ENCODE measurements around the gene TRNAU1AP. TPM values are rescaled to one million over a fixed set of nuclear protein-coding genes. Genes with fewer than 3 reads are reported as not detected.
A peak's percentile ranks its signal among the peaks of the same experiment; 100 is the strongest.
"Not testable (repeated sequence)": the region's sequence is repeated elsewhere in the genome, so short reads cannot be mapped to it uniquely, and the experiment has no call there.

Gene TRNAU1AP
- 39.8 TPM for total RNA-seq

DNA sequence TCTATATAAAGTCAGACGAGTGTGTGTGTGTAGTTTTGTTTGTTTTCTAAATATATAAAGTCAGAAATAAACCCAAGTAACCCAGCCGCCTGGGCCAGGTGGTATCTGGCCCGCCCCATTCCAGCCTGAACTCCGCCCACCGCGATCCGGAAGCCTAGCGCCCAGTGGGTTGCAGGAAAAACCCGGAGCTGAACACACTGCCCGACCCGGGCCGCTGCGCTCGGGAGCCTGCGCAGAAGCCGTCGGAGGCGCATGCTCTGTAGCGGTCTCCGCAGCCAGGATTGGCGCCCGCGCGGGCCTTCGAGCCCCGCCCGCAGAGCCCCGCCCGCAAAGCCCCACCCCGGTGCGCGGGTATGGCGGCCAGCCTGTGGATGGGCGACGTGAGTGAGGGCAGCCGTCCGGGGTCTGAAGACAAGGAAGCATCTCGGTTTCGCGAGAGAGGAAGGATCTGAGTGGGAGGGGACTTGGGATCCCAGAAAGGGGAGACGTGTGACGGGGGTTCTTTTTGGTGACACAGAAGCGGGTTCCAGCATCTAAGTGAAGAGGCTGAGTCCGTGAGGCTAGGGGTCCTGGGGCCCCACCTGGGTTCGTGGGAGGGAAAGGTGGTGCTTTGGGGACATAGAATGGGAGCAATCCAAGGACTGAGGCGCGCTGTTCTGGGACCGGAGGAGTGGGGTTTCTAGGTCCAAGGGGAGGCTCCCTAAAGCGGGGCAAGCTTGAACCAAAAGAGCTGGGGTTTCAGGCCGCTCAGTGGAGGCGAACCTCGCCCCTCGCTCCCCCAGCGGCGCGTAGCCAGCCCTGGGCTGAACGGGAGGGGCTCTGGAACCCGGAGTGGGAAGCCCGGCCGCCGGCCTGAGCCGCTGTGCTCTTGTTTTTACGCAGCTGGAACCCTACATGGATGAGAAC, at the start of gene TRNAU1AP:
Gene TRNAU1AP (plus strand): TSS at position 328 of the 906 bp plus-strand sequence. CDS start 26 bp downstream, at position 354.
- peak; percentile 92 for DNase-seq

DNA sequence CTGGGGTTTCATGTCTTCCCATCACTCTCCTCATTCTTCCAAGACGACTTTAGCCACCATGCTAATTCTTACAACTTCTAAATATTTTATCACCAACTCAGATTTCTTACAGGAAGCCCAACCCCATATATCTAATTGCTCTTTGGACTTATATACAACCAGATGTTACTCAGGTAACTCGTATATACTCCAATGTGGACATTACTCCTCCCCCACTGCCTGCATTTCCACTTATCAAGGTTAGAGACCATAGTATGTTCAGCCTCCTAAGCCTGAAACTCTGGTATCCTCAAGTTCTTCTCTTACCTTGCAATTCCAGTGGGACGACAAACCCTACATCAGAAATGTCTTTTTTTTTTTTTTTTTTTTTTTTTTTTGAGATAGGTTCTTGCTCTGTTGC, 49.8 kb upstream of the TRNAU1AP start:
- DNase-seq, result no peak

DNA sequence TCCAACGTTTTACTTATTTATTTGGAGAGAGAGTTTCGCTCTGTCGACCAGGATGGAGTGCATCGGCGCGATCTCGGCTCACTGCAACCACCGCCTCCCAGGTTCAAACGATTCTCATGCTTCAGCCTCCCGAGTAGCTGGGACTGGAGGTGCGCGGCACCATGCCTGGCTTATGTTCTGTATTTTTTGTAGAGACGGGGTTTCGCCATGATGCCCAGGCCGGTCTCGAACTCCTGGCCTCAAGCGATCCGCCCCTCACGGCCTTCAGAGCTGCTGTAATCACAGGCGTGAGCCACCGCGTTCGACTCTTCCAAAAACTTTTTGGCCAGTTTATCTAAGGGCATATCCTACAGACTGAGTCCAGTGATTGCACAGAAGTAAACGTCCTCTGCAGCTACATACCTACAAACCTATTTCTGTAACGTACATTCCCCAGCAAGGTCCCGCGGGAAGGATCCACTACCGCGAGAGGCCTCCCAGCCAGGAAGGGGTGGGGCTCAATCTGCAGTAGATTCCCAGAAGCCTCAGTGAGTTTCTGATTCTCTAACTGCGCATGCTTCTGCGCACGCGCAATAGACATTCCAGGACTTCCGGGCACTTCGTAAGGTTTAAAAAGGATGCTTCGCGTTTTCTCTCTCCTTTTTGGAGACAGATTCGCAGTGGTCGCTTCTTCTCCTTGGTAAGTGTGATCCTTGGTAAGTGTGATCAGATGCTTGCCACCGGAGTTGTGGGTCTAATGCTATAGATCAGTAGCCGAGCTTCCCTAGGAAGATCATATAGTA, 47.3 kb upstream of the TRNAU1AP start, which contains the start of gene RCC1:
Gene RCC1 (plus strand): TSS at position 638 of the 782 bp plus-strand sequence. CDS start 23,824 bp downstream, outside the sequence.
- peak; percentile 88 for DNase-seq

- no peak for DNase-seq
These were observed 46.0 kb upstream of the TRNAU1AP start for GRCh38 chr1:28506907-28507246.

- DNase-seq, result no peak
These were observed 45.6 kb upstream of the TRNAU1AP start for GRCh38 chr1:28507247-28507645.

DNA sequence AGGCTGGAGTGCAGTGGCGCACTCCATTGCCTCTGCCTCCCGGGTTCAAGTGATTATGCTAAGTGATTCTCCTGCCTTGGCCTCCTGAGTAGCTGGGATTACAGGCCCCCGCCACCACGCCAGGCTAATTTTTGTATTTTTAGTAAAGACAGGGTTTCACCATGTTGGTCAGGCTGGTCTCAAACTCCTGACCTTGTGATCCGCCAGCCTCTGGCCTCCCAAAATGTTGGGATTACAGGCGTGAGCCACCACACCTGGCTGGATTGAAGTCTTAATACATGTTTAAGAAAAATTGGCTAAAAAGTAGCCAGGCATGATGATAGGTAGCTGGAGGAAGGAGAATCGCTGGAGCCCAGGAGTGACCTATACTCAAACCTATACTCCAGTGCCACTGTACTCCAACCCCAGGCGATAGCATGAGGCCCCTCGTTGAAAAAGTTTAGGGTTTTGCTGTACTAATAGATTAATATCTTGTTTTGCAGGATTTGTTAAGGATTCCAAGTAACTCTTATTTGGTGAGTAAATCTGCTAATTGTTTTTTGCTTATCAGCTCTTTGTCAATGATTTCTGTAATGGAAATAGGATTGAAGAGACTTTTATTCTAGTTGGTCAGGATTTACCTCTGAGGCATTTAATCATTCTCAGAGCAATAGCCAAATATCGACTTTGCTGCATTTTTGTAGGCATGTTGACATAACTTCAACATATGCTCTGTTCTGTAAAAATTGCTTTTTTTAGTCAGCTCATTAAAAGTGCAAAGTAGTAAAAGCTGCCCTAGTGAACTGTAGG, 45.0 kb upstream of the TRNAU1AP start:
- DNase-seq, result no peak

DNA sequence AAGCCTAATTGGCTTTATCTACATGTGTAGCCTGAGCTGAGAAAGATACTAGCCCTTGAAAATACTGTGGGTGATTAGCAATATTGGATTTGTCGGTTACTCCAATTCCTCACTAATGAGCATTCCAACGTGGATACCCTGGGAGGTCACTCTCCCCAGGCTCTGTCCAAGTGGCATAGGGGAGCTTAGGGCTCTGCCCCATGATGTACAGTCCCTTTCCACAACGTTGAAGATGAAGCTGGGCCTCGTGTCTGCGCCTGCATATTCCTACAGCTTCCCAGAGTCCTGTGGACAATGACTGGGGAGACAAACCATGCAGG, 44.5 kb upstream of the TRNAU1AP start:
- DNase-seq, result no peak

- no peak for DNase-seq
These were observed 43.1 kb upstream of the TRNAU1AP start for GRCh38 chr1:28509705-28510272.

DNA sequence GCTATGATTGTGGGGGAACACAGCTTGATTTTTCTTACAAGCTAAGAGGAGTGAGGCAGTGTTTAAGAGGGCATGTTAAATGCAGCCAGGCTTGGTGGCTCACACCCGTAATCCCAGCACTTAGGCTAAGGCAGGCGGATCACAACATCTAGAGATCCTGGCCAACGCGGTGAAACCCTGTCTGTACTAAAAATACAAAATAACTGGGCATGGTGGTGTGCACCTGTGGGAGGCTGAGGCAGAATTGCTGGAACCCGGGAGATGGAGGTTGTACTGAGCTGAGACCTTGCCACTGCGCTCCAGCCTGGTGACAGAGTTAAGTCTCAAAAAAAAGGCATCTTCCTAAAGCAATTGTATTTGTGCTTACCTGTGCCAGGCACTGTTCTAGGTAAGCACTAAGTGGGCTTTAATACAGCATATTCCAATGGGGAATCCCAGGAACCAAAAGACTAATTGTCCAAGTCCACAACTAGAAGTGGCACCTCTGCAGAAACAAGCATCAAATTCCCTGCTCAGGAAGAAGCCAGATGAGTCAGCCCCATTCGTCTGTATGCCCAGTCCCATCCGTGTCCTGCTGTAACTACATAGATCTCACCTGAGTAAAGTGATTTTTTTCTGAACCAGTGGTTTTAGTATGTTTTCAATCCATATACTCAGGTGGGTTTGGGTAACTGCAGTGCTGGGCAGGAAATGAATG, 42.5 kb upstream of the TRNAU1AP start:
- DNase-seq, result no peak

DNA sequence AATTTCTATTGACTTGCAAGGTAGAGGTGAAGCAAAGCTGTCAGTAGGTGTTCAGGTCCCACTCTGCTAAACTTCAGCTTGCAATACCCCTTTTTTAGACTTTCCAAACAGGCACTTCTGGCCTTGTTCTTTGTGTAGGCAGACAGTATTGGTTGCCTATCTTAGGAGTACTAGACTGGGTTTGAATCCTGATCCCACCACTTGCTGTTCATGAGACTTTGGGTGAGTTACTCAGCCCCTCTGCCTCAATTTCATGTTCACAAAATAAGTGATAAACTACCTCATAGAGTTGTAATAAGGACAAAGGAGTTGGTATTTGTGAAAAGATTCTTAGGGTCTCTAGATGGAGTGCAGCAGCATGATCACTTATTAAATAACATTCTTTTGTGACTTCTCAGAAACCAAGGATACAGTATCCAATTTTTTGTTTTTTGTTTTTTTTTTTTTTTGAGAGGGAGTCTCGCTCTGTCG, 41.9 kb upstream of the TRNAU1AP start:
- no peak for DNase-seq

- no peak for DNase-seq
These were observed 40.8 kb upstream of the TRNAU1AP start for GRCh38 chr1:28512058-28512611.

DNA sequence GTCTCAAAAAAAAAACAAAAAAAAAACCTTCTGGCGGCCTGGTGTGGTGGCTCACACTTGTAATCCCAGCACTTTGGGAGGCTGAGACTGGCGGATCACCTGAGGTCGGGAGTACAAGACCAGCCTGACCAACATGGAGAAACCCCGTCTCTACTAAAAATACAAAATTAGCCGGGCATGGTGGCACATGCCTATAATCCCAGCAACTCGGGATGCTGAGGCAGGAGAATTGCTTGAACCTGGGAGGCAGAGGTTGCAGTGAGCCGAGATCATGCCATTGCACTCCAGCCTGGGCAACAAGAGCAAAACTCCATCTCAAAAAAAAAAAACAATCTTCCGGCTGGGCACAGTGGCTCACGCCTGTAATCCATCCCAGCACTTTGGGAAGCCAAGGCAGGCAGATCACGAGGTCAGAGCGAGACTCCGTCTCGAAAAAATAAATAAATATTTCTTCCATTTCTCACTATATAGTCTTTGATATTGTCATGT, 38.4 kb upstream of the TRNAU1AP start:
- DNase-seq, result not testable (repeated sequence)

- DNase-seq, result no peak
These were observed 36.3 kb upstream of the TRNAU1AP start for GRCh38 chr1:28516518-28516956.

- DNase-seq, result no peak
These were observed 35.3 kb upstream of the TRNAU1AP start for GRCh38 chr1:28517649-28517999.

- DNase-seq, result peak; percentile 66
These were observed 34.7 kb upstream of the TRNAU1AP start for GRCh38 chr1:28518000-28518744.

GRCh38 chr1:28518745-28519341, 34.0 kb upstream of the TRNAU1AP start:
- DNase-seq, result no peak

DNA sequence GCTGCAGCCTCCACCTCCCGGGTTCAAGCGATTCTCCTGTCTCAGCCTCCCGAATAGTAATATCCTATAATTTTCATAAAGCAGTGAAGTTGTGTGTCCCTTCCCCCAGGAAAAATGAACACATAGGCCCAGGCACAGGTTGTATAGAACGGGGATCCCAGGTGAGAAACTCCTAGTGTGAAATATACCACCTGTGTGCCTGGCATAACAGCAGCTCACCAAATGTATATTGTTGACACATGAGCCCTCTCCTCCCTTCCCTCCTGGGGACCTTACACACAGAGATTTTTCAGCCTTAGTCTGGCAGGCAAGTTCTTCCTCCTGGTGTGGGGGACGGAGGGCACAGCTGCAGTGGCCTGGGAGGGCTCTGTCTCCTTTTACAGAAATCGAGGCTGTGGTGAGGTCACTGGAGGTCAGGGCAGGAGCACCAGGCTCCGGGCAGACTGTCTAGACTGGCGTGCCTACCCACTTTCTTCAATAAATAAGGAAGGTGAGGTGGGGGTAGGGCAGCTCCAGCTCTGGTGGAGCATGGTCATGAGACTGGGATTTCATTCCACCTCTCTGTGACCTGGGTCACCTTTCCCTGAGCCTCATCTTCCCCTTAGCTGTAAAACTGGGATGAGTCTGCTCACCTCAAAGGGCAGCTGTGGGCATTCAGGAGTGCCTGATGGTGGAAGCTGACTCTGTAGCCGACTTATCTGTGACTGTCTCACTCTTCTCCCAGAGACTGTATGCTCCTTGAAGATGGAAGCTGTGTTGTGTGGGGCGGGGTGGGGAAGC, 32.7 kb upstream of the TRNAU1AP start:
- no peak for DNase-seq

DNA sequence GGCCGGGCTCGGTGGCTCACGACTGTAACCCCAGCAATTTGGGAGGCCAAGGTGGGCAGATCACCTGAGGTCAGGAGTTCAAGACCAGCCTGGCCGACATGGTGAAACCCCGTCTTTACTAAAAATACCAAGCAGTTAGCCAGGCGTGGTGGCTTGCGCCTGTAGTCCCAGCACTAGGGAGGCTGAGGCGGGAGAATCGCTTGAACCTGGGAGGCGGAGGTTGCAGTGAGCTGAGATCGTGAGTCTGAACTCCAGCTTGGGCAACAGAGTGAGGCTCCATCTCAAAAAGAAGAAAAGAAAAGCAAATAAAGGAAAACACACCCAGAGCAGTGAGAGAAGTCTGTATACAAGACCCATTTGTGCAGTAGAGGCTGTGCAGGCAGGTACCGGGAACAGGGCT, 32.1 kb upstream of the TRNAU1AP start:
- not testable (repeated sequence) for DNase-seq

All from occipital lobe (tissue), 2 donors.